HS-5 (cell line): ENCODE data around the gene PAK6.
A peak's percentile ranks its signal among the peaks of the same experiment; 100 is the strongest.

Source experiments
- DNase-seq: peaks from one replicate; pipeline ENCODE4 v3.0.0-alpha.2; 2012; ENCODE audit warnings: low read depth

Gene PAK6

GRCh38 chr15:40310993-40311392 lies 72.1 kb downstream of the PAK6 start:
- DNase-seq, result no peak

DNA sequence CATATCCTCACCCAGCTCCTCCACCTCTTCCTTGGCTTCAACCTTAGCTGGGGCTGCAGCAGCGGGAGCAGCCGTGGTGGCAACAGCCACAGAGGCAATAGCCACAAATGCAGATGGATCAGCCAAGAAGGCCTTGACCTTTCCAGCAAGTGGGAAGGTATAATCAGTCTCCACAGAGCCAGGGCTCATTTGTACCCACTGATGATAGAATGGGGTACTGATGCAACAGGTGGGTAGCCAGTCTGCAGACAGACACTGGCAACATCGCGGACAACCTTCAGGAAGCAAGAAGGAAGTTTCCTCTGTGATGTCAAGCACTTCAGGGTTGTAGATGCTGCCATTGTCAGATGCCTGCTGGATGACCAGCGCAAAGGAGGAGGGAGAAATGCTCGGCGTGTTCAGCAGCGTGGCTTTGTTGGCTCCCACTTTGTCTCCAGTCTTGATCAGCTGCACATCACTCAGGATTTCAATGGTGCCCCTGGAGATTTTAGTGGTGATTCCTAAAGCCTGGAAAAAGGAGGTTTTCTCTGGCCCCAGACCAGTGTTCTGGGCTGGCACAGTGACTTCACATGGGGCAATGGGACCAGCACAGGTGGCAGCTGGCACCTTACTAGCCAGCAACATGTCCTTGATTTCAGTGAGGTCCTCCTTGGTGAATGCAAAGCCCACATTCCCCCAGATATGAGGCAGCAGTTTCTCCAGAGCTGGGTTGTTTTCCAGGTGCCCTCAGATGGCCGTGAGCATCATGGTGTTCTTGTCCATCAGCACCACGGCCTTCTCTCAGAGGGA lies 73.7 kb downstream of the PAK6 start:
- DNase-seq, result no peak

GRCh38 chr15:40313531-40314398 lies 74.9 kb downstream of the PAK6 start:
- no peak for DNase-seq

DNA sequence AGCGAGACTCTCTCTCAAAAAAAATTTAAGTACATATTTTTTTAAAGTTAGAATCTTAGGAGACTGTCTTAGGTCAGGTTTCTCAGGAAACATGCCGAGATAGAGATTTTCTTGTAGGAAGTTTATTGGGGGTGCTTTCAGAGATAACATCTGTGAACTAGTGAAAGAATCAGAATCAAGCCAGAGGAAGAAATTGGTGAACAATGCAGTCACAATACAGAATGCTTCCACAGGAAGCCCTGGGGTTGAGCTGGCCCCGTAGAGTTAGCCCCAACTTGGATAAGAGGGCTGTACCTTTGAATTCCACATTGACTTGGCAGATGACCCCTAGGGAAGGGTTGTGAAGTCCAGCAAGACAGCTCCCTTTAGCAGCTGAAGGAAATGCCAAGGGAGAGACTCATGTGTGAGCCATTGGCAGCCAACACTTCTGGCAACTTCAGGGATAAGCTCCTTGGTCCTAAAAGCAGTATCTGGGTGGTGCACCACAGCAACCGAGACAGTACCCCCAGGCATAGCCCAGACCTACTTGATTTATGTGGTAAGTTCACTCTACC lies 75.9 kb downstream of the PAK6 start:
- peak; percentile 77 for DNase-seq

GRCh38 chr15:40316931-40317330 lies 78.1 kb downstream of the PAK6 start:
- DNase-seq, result no peak

GRCh38 chr15:40317580-40317979 lies 78.7 kb downstream of the PAK6 start:
- DNase-seq, result no peak

- no peak for DNase-seq
These were observed 81.5 kb downstream of the PAK6 start for GRCh38 chr15:40320409-40320808.

DNA sequence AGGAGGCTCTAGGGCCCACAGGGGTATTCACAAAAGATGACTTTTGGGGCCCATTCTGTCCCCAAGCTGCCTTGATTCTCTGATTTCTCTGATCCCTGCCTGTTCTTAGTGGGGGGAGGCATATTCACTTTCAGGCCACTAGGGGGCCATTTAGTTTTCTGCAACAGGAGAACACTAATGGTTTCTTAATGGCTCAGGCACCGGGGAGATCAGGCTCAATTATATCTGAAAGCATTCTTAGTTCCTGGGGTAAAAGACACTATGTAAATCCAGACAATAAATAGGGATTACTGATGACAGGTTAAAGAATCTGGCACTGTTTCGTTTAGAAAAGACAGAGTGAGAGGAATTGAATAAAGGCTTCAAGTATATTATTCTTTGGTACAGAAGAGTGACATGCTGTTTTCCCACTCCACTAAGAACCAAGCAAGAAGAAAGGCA lies 82.1 kb downstream of the PAK6 start:
- DNase-seq, result no peak

- no peak for DNase-seq
These were observed 83.8 kb downstream of the PAK6 start for GRCh38 chr15:40322531-40323238.

DNA sequence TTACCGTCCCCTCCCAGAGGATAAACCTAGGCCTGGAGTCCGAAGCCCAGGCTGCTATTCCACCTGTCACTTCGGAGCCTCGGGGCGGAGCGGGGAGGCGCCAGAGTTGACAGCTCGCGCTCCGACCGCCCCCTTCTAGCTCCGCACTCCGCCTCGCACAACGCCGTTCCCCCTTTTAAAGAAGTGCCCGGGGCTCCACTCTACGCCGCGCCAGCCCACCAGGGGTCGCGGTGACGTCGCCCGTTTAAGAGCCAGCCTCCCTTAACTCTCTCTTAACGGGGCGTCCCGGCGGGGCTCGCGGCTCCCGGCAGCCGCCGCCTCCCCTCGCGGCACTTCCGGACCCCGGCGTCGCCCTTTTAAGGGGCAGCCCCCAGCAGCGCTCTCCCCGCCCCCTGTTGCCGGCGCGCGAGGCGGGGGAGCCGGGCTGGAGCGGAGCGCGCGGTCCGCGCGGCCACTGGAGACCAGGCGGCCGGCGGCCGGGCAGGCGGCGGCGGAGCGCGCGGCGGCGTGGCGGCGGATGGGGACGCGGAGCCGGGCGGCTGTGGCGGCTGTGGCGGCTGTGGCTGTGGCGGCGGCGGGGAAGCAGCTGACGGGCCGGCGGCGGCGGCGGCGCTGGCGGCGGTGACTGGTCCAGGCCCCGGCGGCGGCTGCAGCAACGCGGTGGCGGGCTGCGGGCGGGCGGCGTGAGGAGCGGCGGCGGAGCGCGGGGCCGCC lies 84.5 kb downstream of the PAK6 start, which contains the start of gene INAFM2:
Gene INAFM2, plus strand, starts transcription at position 454 of the 714 bp plus-strand sequence. CDS start 364 bp downstream, outside the sequence.
- DNase-seq, result peak; percentile 76

DNA sequence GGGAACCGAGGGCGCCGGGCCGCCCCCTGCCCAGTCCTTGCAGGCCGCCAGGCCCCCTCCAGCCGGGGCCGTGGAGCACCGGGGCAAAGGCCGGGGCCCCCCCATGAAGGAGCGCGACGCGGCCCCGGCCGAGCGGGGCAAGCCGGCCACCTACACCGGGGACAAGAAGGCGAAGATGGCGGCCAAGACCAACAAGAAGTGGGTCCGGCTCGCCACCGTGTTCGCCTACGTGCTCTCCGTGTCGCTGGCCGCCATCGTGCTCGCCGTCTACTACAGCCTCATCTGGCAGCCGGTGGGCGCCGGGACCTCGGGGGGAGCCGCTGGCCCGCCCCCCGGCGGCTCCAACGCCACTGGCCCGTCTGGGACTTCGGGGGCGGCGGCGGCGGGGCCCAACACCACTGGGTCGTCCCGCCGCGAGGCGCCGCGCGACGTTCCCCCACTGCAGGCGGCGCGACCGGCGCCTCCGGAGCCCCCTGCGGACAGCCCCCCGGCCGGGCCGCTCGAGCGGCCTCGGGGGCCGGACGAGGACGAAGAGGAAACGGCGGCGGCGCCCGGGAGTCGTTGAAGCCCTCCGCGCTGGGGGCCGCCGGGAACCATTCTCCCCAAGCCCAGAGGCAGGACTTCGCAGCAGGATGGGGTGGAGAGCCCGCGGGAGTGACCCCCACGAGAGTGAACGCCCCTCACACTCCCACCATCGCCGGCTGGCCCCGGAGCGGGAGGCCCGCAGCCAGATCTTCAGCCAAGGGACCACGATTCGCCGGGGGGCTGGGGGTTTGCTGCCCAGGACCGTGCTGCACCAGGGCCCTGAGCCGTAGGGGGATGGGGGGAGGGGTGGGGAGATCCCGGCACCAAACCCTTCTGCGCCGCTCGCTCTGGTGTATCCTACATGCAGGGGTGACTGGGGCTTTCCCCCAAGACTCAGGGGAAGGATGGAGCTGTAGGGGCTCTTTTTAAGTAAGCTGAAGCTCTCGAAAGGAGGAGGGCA lies 85.4 kb downstream of the PAK6 start:
- no peak for DNase-seq

DNA sequence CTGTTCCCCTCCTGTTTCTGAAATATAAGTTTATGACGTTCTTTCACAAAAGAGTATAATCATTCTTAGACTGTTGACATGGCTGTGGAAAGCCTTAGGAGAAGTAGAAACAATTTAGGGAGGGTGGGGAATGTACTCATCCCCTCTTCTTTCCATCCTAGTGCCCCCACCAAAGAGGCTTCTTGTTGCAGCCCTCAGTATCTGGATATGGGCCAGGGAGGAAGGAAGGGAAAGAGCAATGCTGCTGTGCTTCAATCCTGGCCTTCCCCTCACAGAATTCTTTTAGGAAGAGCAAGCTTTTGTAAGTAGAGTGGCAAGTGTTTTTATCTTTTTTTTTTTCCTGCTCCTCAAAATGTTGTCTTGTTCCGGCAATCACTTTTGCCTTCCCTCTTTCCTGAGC lies 86.3 kb downstream of the PAK6 start:
- no peak for DNase-seq

- no peak for DNase-seq
These were observed 86.8 kb downstream of the PAK6 start for GRCh38 chr15:40325700-40326099.
